GM12801 (cell line): ENCODE data around the gene SCN4A.

Experiments used
- TF ChIP-seq, protein P1 (sequence below): IDR thresholded peaks from one replicate; pipeline ENCODE4 v1.5.1; 2011; ENCODE audit warnings: control low read depth; ENCODE audit not compliant: insufficient read length; ENCODE audit errors: extremely low read depth

SCN4A gene

DNA sequence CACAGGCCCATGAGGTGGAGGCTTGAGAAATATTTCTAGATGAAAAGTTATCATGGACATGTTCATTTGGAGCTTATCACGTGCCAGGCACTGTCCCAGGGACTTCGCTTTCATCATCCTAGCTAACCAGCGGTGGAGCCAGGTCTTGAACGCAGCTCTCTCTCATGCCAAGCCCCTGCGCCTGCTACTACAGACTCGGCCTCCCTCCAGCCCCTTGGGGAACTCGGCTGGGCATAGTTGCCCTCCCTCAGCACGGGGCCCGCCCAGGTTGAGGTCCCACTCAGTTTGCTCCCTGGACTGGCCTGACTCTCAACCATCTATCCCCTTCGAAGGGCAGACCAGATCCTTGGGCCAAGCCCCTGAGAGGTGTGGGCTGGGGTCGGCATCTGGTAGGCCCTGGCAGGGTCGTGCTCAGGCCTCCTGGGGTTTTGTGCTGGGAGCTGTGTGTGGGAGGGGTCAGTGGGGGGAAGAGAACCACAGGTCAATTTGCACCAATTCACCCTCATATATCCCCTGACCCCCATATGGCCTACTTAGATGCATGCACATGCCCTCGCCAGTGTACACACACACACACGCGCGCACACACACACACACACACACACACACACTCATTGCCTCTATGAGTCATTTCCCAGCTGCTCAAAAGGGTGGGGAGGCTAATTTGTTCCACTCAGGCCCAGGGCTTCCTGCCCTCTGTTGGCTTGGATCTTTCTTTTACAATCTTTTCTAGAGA lies 12.1 kb upstream of the SCN4A start:
- TF ChIP-seq, protein P1, sequence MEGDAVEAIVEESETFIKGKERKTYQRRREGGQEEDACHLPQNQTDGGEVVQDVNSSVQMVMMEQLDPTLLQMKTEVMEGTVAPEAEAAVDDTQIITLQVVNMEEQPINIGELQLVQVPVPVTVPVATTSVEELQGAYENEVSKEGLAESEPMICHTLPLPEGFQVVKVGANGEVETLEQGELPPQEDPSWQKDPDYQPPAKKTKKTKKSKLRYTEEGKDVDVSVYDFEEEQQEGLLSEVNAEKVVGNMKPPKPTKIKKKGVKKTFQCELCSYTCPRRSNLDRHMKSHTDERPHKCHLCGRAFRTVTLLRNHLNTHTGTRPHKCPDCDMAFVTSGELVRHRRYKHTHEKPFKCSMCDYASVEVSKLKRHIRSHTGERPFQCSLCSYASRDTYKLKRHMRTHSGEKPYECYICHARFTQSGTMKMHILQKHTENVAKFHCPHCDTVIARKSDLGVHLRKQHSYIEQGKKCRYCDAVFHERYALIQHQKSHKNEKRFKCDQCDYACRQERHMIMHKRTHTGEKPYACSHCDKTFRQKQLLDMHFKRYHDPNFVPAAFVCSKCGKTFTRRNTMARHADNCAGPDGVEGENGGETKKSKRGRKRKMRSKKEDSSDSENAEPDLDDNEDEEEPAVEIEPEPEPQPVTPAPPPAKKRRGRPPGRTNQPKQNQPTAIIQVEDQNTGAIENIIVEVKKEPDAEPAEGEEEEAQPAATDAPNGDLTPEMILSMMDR: no peak

- TF ChIP-seq, protein P1: no peak
These were observed 11.5 kb upstream of the SCN4A start for GRCh38 chr17:63984236-63984635.

DNA sequence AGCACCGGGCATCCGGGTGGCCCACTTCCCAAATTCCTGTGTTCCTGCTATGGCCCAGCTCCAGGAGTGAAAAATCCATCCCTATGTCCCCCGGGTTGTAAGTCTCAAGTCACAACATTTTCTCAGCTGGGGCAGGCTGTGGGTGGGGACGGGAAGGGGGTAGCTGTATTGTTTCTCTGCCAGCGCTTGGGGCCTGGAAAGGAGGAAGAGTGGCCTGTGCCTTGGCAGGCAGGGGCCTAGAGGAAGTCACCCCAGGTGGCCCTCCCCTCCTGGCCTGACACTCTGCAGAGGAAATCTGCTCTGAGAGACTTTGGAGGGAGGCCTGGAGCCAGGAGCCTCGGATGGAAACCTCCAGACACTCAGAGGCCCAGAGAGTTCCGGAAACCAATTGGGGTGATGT lies 10.6 kb upstream of the SCN4A start:
- TF ChIP-seq, protein P1: no peak

GRCh38 chr17:63978272-63979200 lies 5.8 kb upstream of the SCN4A start:
- TF ChIP-seq, protein P1: no peak

GRCh38 chr17:63976702-63977101 lies 4.0 kb upstream of the SCN4A start:
- TF ChIP-seq, protein P1: no peak

- TF ChIP-seq, protein P1: no peak
These were observed 2.9 kb upstream of the SCN4A start for GRCh38 chr17:63975541-63976092.

GRCh38 chr17:63974594-63975192 lies 2.0 kb upstream of the SCN4A start:
- TF ChIP-seq, protein P1: no peak
